Osteoblast (primary cell): ENCODE results near the gene PARP4. TPM values are rescaled to one million over a fixed set of nuclear protein-coding genes. Genes with fewer than 3 reads are reported as not detected.

Experiments used
- DNase-seq: peaks from one replicate; pipeline ENCODE4 v3.0.0; 2011; ENCODE audit warnings: low spot score, mixed read lengths; ENCODE audit not compliant: insufficient read length; ENCODE audit errors: missing footprints
- H2AFZ ChIP-seq: 2 replicates; pipeline ENCODE4 v1.6.0; 2011; ENCODE audit warnings: mild to moderate bottlenecking, low read length
- H3K27ac ChIP-seq: 2 replicates; pipeline ENCODE4 v1.5.1; 2011; ENCODE audit warnings: mild to moderate bottlenecking, low read depth, low read length, moderate library complexity
- H3K27me3 ChIP-seq: 2 replicates; pipeline ENCODE4 v1.6.0; 2012; ENCODE audit warnings: mild to moderate bottlenecking, control low read depth, inconsistent platforms, low read length, moderate library complexity; ENCODE audit not compliant: insufficient read depth
- H3K36me3 ChIP-seq: 2 replicates; pipeline ENCODE4 v1.5.1; 2011; ENCODE audit warnings: mild to moderate bottlenecking, low read length, control low read depth, moderate library complexity; ENCODE audit not compliant: insufficient read depth
- H3K4me1 ChIP-seq: 2 replicates; pipeline ENCODE4 v1.5.1; 2011; ENCODE audit warnings: mild to moderate bottlenecking, low read length, control low read depth, moderate library complexity; ENCODE audit not compliant: insufficient read depth
- H3K4me2 ChIP-seq: 2 replicates; pipeline ENCODE4 v1.6.0; 2011; ENCODE audit warnings: mild to moderate bottlenecking, low read length; ENCODE audit not compliant: insufficient read depth
- H3K4me3 ChIP-seq: fragments of 200-600 bp; sonication (generic); 3 replicates; pipeline ENCODE4 v1.5.1; 2012; ENCODE audit warnings: mild to moderate bottlenecking, low read length, inconsistent platforms; ENCODE audit not compliant: insufficient read depth
- H3K79me2 ChIP-seq: 2 replicates; pipeline ENCODE4 v1.6.0; 2012; ENCODE audit warnings: mild to moderate bottlenecking, low read length, control low read depth, inconsistent platforms; ENCODE audit not compliant: insufficient read depth
- H3K9me3 ChIP-seq: 2 replicates; pipeline ENCODE4 v1.5.1; 2011; ENCODE audit warnings: low read depth, low read length, control low read depth
- H4K20me1 ChIP-seq: 2 replicates; pipeline ENCODE4 v1.6.0; 2012; ENCODE audit warnings: mild to moderate bottlenecking, low read length, control low read depth; ENCODE audit not compliant: insufficient read depth
- CTCF ChIP-seq: IDR thresholded peaks from 2 replicates; pipeline ENCODE4 v1.5.1; 2011; ENCODE audit warnings: mild to moderate bottlenecking, low read depth, low read length, moderate library complexity; ENCODE audit errors: extremely low read depth
- total RNA-seq: library from RNA; depleted of rRNA; stranded (reverse); fragments of >200 nt; gene quantifications from 2 replicates; pipeline ENCODE4 v1.2.3, GENCODE V29; 2012

PARP4 gene
- total RNA-seq, 1 donor = 63.0 TPM

GRCh38 chr13:24528816-24529398 is 16.3 kb upstream of the PARP4 start:
- Histone ChIP-seq H3K27me3 (peaks cover 16% of the 10 kb centered on the region), H3K9me3 (no peaks in the 10 kb centered on the region), H2AFZ (no peak overlapping the region), H3K4me1 (no peaks in the 10 kb centered on the region), H3K27ac (no peak overlapping the region), H3K79me2 (no peaks in the 10 kb centered on the region), H3K36me3 (no peaks in the 10 kb centered on the region), H3K4me2 (no peak overlapping the region), H4K20me1 (no peaks in the 10 kb centered on the region), H3K4me3 (no peak overlapping the region)
- no peak for TF ChIP-seq CTCF
- no peak for DNase-seq

- TF ChIP-seq CTCF = no peak
- no peak for DNase-seq
- H3K9me3 ChIP-seq = no peaks in the 10 kb centered on the region
- H3K79me2 ChIP-seq = no peaks in the 10 kb centered on the region
- H3K4me2 ChIP-seq = no peak overlapping the region
- no peak overlapping the region for H3K27ac ChIP-seq
- no peaks in the 10 kb centered on the region for H3K4me1 ChIP-seq
- no peak overlapping the region for H3K4me3 ChIP-seq
- no peak overlapping the region for H2AFZ ChIP-seq
- H3K27me3 ChIP-seq = peaks cover 15% of the 10 kb centered on the region
- H3K36me3 ChIP-seq = no peaks in the 10 kb centered on the region
- H4K20me1 ChIP-seq = no peaks in the 10 kb centered on the region
Observed at GRCh38 chr13:24527266-24527775, 14.7 kb upstream of the PARP4 start.

- no peak for DNase-seq
- Histone ChIP-seq H3K79me2 (no peaks in the 10 kb centered on the region), H3K4me2 (no peak overlapping the region), H3K9me3 (no peaks in the 10 kb centered on the region), H3K27me3 (no peaks in the 10 kb centered on the region), H4K20me1 (no peaks in the 10 kb centered on the region), H2AFZ (no peak overlapping the region), H3K27ac (no peak overlapping the region), H3K36me3 (no peaks in the 10 kb centered on the region), H3K4me3 (no peak overlapping the region), H3K4me1 (no peaks in the 10 kb centered on the region)
- TF ChIP-seq CTCF = no peak
Observed at GRCh38 chr13:24520733-24521132, 8.2 kb upstream of the PARP4 start.

GRCh38 chr13:24516919-24517318 is 4.3 kb upstream of the PARP4 start:
- no peak overlapping the region for H3K4me2 ChIP-seq
- TF ChIP-seq CTCF = no peak
- no peak for DNase-seq
- no peaks in the 10 kb centered on the region for H3K27me3 ChIP-seq
- peaks cover 6% of the 10 kb centered on the region for H3K4me1 ChIP-seq
- no peaks in the 10 kb centered on the region for H3K36me3 ChIP-seq
- no peak overlapping the region for H3K4me3 ChIP-seq
- H2AFZ ChIP-seq = no peak overlapping the region
- H3K9me3 ChIP-seq = no peaks in the 10 kb centered on the region
- H3K27ac ChIP-seq = no peak overlapping the region
- no peaks in the 10 kb centered on the region for H3K79me2 ChIP-seq
- no peaks in the 10 kb centered on the region for H4K20me1 ChIP-seq
